NK-92 treated with Interleukin-12 subunit alpha and Interleukin-12 subunit beta, amount 100 ng/mL, for 24 hours (cell line): Measurements from ENCODE around the gene TRH.
"Not testable (repeated sequence)": the region's sequence is repeated elsewhere in the genome, so short reads cannot be mapped to it uniquely, and the experiment has no call there.

Source experiments
- DNase-seq: peaks from one replicate; lab custom pipeline; 2025; lab: John Stamatoyannopoulos, UW

TRH gene

DNA sequence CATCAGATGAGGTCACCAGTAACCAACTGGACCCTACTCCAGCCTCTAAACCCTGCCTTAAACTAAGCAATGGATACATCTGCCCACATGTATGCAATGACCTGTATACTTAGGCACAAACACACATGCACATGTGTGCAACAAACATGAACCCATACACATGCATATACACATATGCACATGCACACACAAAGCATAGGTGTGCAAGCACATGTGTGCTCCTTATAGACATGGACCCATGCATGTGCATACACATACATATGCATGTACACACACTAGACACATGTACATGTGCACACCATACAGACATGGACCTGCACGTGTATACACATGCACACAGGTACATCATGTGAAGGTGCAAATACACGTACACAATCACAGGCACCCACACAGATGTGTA lies 8.6 kb upstream of the TRH start:
- no peak for DNase-seq

DNA sequence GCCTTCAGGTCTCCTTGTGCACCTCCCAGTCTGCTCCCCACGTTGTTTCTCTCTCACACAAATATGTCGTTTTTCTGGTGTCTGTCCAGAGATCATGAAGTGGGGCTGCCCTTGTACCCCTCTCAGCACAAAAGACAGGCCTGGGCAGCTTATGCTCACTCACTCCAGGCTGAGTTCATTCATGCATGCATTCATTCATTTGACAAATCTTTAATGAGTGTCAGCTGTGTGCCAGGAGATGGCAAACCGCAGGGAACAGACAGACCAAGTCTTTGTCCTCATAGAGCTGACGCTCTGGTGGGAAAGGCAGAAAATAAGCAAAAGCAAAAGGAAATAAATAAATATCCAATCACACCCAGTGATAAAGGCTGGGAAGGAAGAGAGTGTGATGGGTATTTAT lies 7.6 kb upstream of the TRH start:
- no peak for DNase-seq

DNA sequence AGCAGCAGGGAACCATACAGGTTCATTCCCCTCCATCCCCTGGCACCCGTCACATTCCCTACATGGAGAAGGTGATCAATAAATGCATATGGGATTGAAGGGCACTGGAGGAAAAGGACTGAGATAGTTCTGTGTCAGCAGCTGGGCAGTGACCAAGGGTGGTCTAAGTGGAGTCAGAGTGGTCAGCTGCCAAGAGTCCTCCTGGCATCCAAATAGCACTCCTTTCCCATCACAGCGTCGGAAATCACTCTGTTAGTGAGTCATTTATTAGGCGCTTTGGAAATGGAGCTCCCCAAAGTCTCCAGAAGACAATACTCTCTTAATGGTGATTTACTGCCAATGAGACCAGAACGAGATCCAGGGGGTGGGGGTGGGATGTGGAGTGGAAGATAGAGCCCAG lies 6.8 kb upstream of the TRH start:
- DNase-seq, result no peak

DNA sequence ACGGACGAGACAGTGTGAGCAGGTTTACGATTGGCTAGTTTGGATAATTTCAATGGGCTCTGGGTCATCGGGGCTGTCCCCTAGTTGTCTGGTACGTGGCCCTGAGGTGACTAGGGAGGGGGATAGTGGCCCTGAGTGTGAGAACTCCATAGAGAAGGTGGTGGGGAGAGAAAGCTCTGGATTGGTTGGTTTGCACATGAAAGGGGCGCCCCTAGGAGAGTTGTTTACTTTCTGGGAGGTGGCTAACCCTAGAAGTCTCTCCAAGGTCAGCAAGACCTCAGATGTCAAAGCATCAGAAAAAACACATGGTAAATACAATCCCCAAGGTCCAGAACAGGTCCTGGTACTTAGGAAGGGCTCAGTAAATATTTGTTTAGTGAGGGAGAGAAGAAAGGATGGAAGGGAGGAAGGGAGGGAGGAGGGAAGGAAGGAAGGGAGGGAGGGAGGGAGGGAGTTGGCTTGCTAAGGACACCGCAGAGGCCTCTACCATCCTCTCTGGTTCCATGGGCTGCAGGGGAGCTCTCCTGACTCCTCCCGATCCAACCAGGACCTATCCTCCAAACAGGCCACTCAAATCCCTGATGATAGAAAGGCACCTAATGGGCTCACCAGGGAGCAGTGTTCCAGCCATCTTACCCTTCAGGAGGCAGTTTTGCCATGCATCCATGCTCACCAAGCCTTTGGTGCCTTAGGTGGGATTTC lies 3.0 kb upstream of the TRH start:
- DNase-seq, result no peak

DNA sequence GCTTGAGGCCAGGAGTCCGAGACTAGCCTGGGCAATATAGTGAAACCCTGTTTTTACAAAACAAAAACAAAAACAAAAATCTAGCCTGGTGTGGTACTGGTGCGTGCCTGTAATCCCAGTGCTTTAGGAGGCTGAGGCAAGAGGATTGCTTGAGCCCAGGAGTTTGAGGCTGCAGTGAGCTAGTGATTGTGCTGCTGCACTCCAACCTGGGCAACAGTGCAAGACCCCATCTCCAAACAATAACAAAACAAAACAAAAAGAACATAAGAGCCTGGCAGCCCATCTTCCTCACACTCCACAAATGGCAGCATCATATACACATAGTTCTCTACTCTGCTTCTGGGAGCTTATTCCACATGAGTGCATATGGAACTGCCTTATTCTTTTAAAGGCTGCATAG lies 2.2 kb upstream of the TRH start:
- no peak for DNase-seq

DNA sequence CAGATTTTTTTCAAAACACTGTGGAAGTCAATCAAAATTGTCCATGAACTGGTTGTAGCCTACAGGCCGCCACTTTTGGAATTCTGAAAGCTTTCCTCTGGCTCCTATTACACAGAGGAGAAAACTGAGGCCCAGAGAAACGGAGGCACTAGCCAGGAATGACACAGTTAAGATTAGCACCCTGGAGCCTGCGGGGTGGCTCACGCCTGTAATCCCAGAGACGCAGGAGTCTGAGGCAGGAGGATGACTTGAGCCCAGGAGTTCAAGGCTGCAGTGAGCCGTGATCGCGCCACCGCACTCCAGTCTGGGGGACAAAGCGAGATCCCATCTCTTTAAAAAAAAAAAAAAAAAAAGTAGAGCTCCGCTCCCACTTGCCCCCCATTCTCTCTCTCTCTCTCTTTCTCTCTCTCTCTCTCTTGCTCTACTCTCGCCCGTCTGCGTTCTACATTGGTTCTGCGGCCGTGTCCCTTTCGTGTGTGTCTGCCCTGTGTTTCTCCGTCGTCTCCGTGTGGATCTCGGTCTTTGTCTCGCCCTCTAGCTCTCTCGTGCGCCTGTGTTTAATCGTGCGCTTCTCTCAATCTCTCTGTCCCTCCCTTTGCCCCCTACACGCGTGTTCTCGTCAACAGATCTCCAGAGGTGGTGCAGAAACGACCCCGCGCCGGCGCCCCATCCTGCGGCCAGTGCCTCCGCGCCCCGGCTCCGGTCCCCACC lies 512 bp upstream of the TRH start:
- DNase-seq, result no peak

DNA sequence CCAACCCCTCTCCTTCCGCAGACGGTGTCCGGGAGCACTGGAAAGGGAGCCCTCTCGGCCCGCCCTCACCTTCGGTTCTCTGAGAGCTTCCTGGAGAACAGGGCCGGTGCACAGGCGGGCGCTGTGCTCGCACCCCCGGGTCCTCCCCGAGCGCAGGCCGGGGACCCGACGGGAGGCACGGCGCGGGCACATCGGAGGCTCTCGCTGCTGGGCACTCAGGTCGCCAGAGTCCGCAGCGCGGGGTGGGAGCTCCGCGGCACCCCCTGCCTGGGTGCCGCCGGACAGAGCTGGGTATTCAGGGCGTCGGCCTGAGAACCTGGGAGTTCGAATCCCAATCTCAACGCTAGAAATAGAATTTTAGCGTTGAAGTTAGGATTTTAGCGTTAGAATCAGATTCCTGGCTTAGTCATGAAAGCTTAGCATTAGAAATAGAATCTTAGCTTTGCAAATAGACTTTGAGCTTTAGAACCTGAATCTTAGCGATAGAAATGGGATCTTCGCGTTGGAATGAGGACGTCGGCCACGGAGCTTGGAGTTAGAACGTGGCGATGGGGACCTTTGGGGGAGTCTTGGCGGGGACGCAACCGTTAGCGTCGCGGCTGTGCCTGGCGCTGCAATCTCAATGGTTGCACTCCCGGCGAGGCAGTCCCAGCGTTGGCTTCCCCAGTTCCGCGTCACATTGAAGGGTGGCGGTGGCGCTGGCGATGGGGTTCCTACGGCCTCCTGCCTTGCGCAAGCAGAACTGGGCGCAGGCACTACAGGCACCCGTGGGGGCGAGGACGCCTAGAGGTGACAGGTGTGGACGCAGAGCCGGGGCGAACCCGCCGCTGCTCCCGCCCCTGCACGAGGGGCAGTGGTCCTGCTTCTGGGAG lies 549 bp downstream of the TRH start:
- no peak for DNase-seq

DNA sequence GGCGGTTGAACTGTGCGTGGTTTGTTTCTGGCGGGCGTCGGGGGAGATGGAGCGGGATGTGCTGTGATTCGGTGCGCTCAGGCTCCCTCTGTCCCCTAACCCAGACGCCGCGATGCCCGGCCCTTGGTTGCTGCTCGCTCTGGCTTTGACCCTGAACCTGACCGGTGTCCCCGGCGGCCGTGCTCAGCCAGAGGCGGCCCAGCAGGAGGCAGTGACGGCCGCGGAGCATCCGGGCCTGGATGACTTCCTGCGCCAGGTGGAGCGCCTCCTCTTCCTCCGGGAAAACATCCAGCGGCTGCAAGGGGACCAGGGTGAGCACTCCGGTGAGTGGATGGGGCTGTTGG lies 1.2 kb downstream of the TRH start:
- DNase-seq, result no peak

DNA sequence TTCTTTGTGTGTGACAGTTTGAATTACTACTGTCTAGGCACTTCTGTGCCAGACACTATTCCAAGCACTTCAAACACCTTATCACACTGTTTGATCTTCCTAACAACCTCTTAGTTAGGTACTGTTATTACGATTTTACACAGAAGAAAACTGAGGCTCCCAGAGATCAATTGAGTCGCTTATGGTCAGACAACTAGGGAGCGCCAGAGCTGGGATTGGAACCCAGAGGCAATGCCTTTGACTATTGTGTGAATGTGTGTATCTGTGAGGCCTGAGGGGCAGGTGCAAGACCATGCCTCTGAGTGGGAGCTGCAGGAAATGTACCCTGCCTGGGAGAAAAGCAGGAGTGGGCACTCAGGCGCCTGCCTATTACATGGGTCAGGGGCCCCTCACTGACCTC lies 1.8 kb downstream of the TRH start:
- no peak for DNase-seq

DNA sequence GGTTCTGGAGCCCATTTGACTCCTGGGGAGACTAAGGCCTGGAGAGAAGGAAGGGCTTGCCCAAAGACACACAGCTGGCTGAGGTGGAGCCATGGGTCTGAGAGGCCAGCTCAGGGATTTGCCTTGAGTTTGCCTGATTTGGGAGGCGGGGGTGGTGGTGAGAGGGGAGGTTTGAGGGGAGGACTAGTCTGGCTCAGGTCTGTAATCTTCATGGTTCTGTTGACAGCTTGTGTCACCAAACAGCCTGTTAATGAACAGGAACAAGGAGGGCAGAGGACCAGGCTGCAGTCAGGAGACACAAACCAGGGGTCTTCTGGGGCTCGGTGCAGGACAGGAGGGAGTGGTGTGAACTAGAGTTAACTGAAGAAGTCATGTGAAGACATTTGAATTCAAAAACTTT lies 3.6 kb downstream of the TRH start:
- DNase-seq, result no peak

DNA sequence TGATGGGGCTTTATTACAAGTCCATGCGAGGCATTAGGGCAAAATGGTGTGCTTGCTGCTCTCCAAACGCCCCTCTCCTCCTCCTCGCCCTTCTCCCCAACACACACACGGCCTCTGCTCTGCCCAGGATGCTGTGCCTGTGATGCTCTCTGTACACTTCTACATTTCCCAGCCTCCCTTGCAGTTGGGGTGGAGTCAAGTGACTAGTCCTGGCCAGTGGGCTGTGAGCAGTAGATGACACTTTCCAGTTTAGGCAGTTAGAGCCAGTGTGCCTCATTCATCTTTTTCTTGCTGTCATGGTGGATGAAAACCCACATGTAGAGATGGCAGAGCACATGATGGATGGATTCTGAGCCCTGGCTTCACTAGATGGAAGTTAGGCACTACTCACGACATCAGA lies 5.4 kb downstream of the TRH start:
- no peak for DNase-seq

DNA sequence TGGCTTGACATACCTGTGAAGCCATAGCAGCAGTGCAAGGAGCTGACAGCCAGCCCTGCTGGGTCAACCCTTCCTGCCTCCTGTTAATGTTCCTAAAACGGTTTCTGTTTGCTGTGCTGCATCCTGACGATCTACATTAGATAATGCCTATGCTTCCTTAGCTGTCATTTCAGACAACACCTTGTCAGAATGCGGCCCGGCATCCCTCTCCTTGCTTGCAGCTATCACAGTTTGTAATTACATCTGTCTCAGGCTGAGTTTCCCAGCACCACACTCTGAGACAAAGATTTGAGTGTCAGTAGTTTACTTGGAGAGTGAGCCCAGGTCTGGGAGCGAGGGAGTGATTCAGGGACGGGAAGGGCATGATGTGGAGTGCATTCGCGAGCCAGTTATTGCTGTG lies 9.0 kb downstream of the TRH start:
- DNase-seq, result no peak

DNA sequence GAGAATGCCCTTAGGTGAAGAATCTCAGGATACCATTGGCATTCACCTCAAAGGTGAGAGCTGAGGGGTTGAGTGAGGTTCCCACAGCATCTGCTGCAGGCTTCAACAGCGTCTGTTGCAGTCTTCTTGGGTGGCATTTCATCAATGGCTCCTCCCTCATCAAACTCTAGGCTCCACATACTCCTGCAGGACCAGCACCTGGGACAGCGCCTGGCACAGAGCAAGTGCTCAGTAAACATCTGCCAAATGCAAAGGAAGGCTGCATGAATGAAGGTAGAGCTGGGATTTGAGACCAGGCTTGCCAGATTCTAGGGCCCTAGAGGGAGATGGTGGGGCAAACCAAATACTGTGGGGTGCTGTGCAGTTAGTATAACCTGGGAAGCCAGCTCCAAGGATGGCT lies 9.6 kb downstream of the TRH start:
- DNase-seq, result no peak

DNA sequence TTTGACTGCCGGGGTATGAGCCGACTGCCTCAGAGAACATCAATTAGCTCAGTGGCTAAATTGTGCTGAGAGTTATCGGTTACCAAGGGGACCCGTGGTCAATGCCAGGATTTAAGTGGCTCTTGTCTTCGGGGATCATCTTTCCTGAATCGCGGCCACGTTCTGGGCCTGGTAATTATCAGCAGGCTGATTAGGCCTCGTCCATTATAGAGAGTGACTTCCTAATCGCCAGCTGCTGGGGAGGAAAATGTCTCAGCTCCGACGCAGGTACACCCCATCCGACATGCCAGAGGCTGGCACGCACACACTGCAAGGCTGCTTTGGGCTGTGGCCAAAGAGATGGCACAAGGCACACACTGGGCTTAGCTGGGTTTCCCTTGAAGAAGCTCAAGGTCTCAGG lies 10.6 kb downstream of the TRH start:
- DNase-seq, result no peak

DNA sequence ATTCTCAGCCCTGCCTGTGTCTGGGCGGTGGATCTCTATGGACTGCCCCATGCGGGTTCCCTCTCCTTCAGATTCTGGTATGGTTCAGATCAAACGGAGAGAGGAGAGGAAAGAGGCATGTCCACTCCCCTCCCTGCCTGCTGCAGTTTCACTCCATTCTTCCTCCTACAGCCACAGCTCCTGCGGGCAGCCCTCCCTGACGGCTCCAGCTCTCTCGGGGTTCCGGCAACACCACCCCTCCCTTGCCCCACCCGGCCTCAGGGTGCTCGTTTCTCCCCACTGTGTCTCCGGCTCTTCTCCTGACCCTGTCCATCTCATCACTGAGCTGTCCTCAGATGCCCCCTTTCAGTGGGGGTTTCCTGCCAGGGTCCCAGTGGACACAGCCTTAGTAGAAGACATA lies 13.9 kb downstream of the TRH start:
- DNase-seq, result no peak

DNA sequence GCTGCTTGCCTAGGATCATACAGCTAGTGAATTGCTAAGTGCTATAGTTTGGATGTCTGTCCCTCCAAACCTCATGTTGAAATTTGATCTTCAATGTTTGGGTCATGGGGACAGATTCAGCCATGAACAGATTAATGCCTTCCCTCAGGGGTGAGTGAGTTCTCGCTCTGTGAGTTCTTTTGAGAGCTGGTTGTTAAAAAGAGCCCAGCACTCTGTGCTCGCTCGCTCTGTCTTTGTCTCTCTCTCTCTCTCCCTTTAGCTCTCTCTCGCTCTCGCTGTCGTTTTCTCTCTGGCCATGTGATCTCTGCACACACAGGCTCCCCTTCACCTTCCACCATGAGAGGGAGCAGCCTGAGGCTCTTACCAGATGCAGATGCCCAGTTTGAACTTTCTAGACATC lies 14.9 kb downstream of the TRH start:
- DNase-seq, result no peak

DNA sequence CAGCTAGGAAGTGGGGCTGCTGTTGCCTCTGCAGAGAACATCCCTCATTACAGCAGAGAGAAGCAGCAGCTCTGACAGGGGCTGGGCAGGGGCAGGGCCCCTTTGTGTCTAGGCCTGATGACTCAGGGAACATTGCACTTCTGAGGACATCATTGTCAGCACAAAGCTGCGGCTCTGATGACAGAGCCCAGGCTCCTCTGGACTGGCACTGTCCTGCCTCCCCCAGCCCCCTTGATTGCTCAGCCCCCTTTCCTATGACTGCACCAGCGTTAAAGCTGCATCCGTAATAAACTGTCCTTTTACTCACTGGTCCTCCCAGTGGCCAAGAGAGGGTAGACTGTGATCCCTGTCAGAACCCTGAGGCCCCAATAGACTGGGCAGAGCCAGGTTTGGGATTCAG lies 18.3 kb downstream of the TRH start:
- no peak for DNase-seq

DNA sequence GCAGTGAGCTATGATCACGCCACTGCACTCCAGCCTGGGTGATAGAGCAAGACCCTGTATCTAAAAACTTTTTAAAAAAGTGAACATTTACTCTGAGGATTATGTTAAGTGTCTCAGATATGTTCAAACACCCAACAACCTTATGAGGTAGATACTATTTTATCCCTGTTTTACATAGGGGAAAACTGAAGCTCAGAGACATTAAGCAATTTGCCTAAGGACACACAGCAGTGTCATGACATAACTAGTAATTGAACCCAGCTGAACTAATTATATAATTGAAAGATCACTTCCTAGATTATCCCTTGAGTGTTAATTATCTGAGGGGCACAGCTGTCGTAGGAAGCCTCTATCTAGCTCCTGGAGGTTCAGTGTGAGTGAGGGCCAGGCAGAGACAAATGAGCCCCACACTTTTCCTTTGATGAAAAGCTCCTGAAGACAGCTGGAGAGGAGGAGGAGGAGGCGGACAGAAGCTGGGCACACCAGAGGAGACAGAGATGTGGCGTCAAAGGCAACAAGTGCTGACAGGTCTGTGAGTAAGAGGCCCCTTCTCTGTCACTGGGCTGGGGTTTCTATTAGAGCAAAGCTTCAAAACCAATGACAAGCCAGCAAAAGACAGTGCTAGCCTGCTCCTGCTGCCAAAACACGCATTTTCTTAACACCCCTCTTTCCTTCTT lies 20.5 kb downstream of the TRH start:
- DNase-seq, result no peak

DNA sequence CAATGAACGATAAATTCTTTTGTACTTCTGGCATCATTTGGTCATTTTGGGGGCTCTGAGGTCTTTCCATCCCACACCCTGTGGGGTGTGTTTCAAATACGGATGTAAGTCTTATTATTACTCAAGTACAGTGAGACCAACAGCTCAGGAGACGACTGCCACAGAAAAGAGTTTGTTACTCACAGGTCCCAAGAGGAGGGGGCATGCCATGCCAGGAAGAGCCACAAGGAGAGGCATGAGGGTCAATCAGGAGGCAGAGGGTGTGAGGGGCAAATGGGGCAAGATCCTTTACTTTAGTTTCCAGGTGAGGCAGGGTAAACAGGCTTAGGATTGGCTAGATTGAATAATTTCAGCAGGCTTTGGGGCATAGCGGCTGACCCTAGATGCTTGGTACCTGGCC lies 21.6 kb downstream of the TRH start:
- DNase-seq, result no peak

DNA sequence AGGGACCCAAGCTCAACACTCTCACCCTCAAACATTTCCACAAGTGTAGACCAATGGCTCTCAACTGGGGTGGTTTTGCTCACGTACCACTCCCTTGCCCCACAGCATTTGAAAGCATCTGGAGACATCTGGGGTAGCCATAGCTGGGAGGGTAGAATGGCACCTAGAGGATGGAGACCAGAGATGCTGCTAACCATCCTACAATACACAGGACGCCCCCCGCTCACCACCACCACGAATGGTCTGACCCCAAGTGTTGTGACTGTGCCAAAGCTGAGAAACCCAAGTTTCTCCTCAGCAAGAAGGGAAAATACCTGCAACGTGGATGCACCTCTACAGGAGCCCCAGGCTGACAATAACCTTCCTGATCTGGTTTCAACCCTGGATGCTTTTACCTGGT lies 24.7 kb downstream of the TRH start:
- not testable (repeated sequence) for DNase-seq

DNA sequence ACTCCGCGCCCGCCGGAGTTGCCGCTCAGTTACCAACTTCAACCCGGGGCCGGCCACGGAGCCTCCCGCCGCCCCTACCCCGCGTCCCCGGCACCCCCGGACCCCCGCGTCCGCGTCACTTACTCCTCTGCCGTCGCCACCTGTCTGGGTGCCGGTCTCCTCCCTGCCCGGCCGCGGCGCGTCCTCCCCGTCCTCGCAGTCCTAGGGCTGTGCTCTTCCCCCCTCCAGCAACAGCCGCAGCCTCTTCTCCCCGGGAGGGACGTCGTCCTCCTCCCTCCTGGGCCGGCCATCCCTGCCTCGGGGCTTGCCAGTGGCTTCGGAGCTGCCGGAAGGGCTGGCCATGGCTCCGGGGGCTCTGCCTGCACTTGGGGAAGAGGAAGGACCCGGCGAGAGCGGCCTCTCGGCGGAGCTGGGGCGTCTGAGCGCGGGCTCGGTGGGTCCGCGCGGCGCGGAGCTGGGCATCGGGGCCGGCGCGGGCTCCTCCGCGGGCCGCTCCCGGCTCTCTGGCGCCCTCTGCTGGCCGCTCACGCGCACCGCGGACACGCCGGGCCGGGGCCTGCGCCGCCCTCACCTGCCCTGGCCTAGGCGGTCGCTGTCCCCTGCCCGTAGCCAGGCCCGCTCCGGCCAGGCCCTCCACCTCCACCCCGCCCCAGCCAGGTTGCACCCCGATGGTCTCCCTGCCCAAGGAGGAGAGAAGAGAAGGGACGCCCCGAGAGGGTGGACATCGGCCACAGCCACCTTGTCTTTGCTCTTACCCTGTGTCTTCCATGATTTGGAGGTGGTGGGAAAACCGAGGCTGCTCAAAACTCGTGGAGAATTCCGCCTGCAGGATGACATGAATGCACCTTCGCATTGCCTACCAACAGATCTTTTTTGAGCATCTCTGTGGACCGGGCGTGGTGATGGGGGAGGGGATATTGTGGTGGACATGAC lies 28.4 kb downstream of the TRH start:
- not testable (repeated sequence) for DNase-seq

DNA sequence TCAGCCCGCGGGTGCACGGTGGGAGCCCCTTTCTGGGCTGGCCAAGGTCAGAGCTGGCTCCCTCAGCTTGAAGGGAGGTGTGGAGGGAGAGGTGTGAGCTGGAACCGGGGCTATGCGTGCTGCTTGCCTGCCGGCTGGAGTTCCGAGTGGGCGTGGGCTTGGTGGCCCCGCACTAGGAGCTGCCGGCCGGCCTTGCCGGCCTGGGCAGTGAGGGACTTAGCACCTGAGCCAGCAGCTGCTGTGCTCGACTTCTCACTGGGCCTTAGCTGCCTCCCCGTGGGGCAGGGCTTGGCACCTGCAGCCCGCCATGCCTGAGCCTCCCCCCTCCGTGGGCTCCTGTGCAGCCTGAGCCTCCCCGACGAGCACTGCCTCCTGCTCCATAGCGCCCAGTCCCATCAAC lies 36.0 kb downstream of the TRH start:
- DNase-seq, result no peak
